ENCODE measurements around the gene LMOD1. TPM values are rescaled to one million over a fixed set of nuclear protein-coding genes. Genes with fewer than 3 reads are reported as not detected.

Gene LMOD1
- total and polyA plus RNA-seq, 2 of the 8 experiments (the other 6 are each of a cell fraction or from before 2014, with no cell fraction given) = 0.77 to 1.4 TPM

DNA sequence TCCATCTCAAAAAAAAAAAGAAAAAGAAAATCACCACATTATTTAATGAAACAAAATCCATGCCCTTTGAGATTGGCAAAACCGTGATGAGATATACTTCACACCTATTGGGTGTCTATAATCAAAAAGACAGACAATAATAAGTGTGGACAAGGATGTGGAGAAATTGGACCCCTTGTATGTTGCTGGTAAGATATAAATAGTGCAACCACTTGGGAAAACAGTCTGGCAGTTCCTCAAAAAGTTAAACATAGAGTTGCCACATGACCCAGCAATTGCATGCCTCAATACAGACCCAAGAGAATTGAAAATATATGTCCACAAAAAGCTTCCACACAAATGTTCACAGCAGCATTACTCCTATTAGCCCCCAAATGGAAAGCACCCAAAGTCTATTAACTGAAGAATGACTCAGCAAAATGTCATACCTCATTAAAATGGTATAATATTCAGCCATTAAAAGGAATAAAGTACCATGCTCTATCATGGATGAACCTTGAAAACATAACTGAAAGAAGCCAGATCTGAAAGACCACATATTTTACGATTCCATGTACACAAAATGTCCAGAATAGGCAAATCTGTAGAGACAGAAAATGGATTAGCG lies 24.3 kb downstream of the LMOD1 start:
- Histone ChIP-seq H3K4me1 (replicated peaks in 1 of 4; ENCODE audit: control insufficient read depth in 3 of 4, insufficient read depth in 4 of 4, low read length in 3 of 4) (no peaks in the 10 kb centered on the region; a peak in 1 of 7 replicates), H3K9me3 (ENCODE audit: insufficient read depth in 2 of 2, low read depth in 1 of 2, low read length in 1 of 2) (no peaks in the 10 kb centered on the region), H2BK120ac (replicated peaks; ENCODE audit: low read depth, low read length) (no peak overlapping the region), H4K5ac (ENCODE audit: insufficient read length, low read depth, low read length) (no peak overlapping the region), H2BK5ac (ENCODE audit: low read depth, low read length) (no peak overlapping the region), H4K20me1 (replicated peaks in 1 of 2; ENCODE audit: control insufficient read depth in 1 of 2, insufficient read depth in 2 of 2, low read length in 2 of 2) (no peaks in the 10 kb centered on the region), H3K4me3 (ENCODE audit: extremely low read depth in 1 of 4, insufficient read depth in 2 of 4, low read depth in 3 of 4, low read length in 4 of 4) (no peak overlapping the region), H2BK12ac (ENCODE audit: low read depth, low read length) (no peak overlapping the region), H3K79me2 (ENCODE audit: control insufficient read depth in 1 of 2, insufficient read depth in 2 of 2, low read length in 2 of 2) (no peaks in the 10 kb centered on the region), H3K4ac (replicated peaks; ENCODE audit: insufficient read length, low read depth, low read length) (no peak overlapping the region), H2BK15ac (ENCODE audit: low read length) (no peak overlapping the region), H3K23ac (ENCODE audit: insufficient read length) (no peak overlapping the region), H4K91ac (replicated peaks; ENCODE audit: insufficient read length, low read length) (no peak overlapping the region), H4K8ac (ENCODE audit: extremely low read depth, insufficient read depth, low read length) (no peak overlapping the region), H3K36me3 (ENCODE audit: control insufficient read depth in 2 of 4, insufficient read depth in 4 of 4, low read length in 3 of 4) (no peaks in the 10 kb centered on the region), H3K79me1 (ENCODE audit: low read depth, low read length) (no peaks in the 10 kb centered on the region), H3K14ac (ENCODE audit: insufficient read length) (no peak overlapping the region), H2AFZ (ENCODE audit: low read length) (no peak overlapping the region), H3K27me3 (replicated peaks in 1 of 4; ENCODE audit: control insufficient read depth in 3 of 4, extremely low read depth in 1 of 4, insufficient read depth in 3 of 4, low read length in 3 of 4) (no peaks in the 10 kb centered on the region), H3K9ac (replicated peaks in 1 of 4; ENCODE audit: extremely low read depth in 1 of 4, low read depth in 3 of 4, low read length in 3 of 4) (no peak overlapping the region), H3K27ac (ENCODE audit: low read depth, low read length) (no peak overlapping the region), H3K56ac (replicated peaks; ENCODE audit: insufficient read length, low read depth, low read length) (no peak overlapping the region), H3K18ac (ENCODE audit: extremely low read depth, low read length) (no peak overlapping the region), H3K23me2 (ENCODE audit: low read depth, low read length) (no peaks in the 10 kb centered on the region), H2BK20ac (ENCODE audit: low read length) (no peak overlapping the region), H3K4me2 (ENCODE audit: insufficient read depth in 1 of 2, low read depth in 2 of 2, low read length in 2 of 2) (no peak overlapping the region), H2AK5ac (ENCODE audit: low read depth, low read length) (no peak overlapping the region)
- no peak for FAIRE-seq
- TF ChIP-seq JUND (IDR thresholded peaks at IDR 0.05; ENCODE audit: low read length) = no peak
- no peak for TF ChIP-seq EZH2 (IDR thresholded peaks at IDR 0.05; ENCODE audit: low read depth, low read length, severe bottlenecking)
- TF ChIP-seq MAFK (IDR thresholded peaks at IDR 0.05; ENCODE audit: low read depth, low read length) = peak; percentile 60; the same call in 1 of the 2 replicates
- no peak for TF ChIP-seq NANOG (IDR thresholded peaks at IDR 0.05; ENCODE audit: insufficient read depth, low read depth, low read length, poor library complexity, severe bottlenecking)
- TF ChIP-seq TCF12 (IDR thresholded peaks at IDR 0.05; ENCODE audit: low read depth, low read length) = no peak
- no peak for TF ChIP-seq POU5F1 (IDR thresholded peaks at IDR 0.05; ENCODE audit: low read depth, low read length)
- no peak for TF ChIP-seq NRF1 (IDR thresholded peaks at IDR 0.05; ENCODE audit: low read depth, low read length)
- TF ChIP-seq, protein P1, sequence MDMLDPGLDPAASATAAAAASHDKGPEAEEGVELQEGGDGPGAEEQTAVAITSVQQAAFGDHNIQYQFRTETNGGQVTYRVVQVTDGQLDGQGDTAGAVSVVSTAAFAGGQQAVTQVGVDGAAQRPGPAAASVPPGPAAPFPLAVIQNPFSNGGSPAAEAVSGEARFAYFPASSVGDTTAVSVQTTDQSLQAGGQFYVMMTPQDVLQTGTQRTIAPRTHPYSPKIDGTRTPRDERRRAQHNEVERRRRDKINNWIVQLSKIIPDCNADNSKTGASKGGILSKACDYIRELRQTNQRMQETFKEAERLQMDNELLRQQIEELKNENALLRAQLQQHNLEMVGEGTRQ (IDR thresholded peaks at IDR 0.05; ENCODE audit: low read length) = no peak
- peak; percentile 52 for TF ChIP-seq BACH1 (IDR thresholded peaks at IDR 0.05; ENCODE audit: low read length)
- no peak for TF ChIP-seq TBP (IDR thresholded peaks at IDR 0.05; ENCODE audit: low read depth, low read length)
- no peak for TF ChIP-seq PHF8 (conservative IDR thresholded peaks at IDR 0.05; ENCODE audit: low read depth, low read length)
- no peak for TF ChIP-seq KDM4A (IDR thresholded peaks at IDR 0.05; ENCODE audit: low read depth, low read length, severe bottlenecking)
- CTCF ChIA-PET (ENCODE audit: partially characterized antibody) = interaction anchor here (1.8 kb wide), 1 partner anchor 26 kb away, joined by 7 read pairs; no protein-coding TSS in a partner anchor
- DNase-seq (ENCODE audit: low read depth in 1 of 2, low spot score in 2 of 2) = no peak
- WGBS, 2 experiments (ENCODE audit: extremely low coverage in 1 of 2, insufficient coverage in 1 of 2, insufficient read length in 1 of 2, insufficient replicate concordance in 2 of 2, low coverage in 1 of 2, low lambda C conversion rate in 2 of 2, missing lambda C conversion rate in 1 of 2) = 94% methylated on average over 3 of the region's 3 CpGs; no CpG with 5 or more reads in 1 of the 2 experiments
- POLR2A ChIA-PET (ENCODE audit: partially characterized antibody) = no interaction called here
